TTC549 (cell line): ENCODE data around the gene NHERF2.

Experiments
- FAIRE-seq: peaks from 2 replicates; lab custom pipeline; 2012; peaks lifted over from hg19 to GRCh38; lab: Jason Lieb, UNC

The NHERF2 gene

DNA sequence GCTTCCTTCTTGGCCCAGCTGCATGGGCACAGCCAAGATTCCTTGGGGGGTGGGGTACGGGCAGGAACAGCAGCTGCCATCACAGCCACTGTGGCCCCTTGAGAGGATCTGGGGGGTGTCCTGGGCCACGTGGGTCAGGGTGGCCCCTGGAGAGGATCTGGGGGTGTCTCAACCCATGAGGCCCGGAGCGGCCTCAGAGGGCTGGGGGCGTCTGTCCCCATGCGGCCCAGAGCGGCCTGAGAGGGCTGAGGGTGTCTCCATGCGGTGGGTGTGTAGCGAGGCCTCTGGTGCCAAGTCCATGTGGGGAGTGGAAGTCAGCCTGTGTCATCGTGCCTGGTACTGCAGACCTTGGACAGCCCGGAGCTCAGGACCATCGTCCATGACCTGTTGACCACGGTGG lies 34.8 kb downstream of the NHERF2 start:
- FAIRE-seq = no peak

DNA sequence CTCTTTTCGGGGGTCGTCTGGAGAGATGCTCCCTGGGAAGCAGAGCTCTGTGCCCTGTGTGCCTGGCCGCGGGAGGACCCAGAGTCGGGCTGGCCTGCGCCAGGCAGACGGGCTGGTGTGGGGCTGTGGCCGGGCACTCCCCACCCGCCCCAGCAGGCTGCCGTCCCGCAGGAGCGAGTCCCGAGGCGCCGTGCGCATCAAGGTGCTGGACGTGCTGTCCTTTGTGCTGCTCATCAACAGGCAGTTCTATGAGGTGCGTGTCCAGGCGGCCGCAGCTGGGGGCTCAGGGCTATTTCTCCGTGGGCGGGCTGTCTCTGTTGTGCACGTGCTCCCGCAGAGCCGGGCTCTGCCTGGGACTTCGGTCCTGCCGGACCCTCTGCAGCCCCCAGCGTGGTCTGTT lies 36.1 kb downstream of the NHERF2 start:
- no peak for FAIRE-seq

DNA sequence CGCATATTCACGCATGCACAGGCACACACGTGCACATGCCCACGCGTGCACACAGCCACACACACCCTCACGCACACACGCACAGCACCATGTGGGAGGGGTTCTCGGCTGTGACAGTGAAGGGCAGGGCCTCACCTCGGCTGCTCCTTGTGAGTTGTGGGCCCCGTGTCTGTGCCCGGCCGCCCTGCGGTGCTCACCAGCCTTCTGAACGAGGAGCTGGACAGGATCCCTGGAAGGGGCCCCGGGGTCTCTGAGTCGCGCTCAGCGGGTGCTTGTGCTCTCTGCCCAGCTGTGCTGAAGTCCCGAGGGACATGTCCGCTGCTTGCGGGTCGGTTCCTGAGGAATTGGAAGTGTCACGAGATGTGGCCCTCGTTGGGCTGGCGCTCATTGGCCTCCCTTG lies 37.2 kb downstream of the NHERF2 start:
- FAIRE-seq = no peak

DNA sequence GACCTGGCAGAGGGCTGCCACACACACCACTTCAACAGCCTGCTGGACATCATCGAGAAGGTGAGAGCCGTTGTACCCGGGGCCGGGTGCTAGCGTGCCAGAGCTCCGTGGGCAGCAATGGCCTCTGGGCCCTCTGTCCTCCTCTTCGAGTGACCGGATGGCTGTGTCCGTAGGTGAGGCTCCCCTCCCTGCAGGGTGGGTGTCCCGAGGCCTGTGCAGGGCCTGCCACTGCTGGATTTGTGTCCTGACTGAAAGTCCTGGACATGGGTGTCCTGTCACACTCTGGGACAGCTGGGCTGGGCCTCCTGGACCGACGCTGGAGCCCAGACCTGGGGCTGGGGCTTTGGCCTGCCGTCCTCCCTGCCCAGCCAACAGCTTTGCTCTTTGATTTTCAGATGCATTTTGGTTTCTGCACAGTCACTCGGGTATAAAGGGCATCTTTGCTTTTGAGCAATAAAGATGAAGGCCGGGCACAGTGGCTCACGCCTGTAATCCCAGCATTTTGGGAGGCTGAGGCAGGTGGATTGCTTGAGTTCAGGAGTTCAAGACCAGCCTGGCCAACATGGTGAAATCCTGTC lies 37.8 kb downstream of the NHERF2 start:
- FAIRE-seq = no peak

DNA sequence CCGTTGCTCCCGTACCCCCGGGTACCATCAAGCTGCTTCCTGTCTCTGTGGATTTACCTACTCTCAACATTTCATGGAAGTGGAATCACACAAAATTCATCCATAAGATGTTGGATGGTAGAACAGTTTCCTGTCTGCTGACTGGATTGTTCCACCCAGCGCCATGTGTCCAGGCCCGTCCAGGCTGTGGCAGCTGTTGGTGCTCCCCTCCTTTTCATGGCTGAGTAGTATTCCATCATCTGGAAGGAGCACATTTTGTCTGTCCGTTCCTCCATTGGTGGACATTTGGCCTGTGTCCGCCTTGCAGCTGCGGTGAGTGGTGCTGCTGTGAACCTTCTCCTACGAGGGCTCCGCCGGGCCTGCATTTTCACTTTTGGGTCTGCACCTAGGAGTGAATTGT lies 39.4 kb downstream of the NHERF2 start:
- no peak for FAIRE-seq

DNA sequence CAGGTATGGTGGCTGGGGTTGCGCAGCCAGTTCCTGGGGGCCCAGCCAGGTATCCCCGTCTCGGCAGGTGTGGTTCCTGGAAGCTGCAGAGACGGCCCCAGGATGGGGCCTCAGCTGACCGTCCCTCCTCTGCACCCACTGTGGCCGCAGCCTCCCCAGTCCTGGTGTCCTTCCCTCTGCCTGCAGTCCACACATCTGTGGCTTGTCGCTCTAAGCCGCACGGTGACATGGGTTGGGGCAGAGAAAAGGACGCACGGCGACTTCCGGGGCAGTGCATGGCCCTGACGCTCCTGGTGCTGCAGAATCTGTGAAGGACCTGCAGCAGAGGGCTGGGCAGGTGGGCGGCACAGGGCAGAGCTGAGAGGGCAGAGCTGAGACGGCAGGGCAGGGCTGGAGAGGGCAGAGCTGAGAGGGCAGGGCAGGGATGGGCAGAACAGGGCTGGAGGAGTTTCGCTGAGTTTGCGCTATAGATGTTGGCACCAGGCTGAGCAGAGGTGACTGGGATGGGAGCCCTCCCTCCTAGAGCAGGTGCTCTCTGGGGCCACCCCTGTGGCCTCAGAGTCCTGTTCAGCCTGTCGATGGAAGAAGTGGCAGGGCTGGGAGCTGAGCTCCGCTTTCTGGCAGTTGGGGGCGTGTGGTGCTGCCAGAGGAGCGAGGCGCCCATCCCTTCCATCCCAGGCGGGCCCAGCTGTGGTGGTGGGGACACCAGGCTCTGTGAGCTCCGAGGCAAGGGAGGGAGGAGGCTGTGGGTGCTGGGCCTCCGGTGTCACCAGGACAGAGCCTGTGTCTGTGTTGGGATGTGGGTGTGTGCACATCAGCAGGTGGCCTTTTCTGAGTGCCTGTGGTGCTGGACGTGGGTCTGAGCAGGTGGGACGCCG lies 44.1 kb downstream of the NHERF2 start:
- FAIRE-seq = no peak

DNA sequence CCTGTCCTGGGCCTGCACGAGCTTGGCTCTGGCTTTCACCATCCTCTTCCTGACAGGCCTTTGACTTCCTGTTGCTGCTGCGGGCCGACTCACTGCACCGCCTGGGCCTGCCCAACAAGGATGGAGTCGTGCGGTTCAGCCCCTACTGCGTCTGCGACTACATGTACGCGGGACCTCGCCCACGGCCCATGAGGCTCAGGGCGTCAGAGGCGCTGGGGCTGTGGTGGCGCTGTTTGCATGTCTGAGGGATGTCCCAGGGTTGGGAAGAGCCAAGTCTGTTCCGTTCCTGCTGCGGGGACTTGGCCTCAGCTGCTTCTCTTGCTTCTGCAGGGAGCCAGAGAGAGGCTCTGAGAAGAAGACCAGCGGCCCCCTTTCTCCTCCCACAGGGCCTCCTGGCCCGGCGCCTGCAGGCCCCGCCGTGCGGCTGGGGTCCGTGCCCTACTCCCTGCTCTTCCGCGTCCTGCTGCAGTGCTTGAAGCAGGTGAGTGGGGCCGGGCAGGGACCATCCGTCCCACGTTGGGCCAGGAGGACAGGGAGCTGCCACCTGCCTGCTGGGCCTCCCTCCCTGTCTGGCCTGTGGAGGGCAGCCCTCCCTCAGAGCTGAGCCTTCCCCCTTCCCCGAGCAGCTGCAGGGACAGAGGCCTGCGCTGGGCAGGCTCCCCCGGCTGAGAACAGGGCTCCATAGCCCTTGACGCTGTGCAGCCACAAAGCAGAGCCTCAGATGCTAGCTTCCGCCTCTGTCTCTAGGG lies 44.9 kb downstream of the NHERF2 start:
- FAIRE-seq = no peak

DNA sequence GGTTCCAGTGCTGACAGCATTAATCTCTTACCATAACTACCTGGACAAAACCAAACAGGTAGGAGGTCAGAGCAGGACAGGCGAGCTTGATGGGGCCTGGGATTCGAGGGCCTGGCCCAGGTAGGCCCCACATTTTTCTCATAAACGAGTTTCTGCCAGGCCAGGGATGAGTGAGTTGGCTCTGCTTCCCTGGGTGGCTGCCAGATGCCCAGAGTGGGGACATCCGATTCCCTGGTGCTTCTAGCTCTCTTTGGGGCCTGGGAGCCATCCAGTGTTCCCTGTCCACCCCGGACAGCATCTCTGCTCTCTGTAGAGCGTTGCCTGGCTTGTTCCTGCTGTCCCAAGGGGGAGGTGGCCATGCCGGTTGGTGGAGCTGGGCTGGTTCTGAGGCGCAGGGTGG lies 46.2 kb downstream of the NHERF2 start:
- no peak for FAIRE-seq

DNA sequence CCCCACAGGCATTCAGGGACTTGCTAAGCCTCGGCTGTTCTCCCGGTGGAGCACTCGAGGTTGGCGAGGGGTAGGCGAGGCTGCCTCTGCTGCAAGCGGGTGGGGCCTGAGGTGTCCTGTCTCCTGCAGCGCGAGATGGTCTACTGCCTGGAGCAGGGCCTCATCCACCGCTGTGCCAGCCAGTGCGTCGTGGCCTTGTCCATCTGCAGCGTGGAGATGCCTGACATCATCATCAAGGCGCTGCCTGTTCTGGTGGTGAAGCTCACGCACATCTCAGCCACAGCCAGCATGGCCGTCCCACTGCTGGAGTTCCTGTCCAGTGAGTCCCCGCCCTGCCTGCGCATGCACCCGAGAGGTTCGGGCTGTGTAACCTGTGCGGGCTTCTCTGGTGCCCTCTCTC lies 47.4 kb downstream of the NHERF2 start:
- no peak for FAIRE-seq

DNA sequence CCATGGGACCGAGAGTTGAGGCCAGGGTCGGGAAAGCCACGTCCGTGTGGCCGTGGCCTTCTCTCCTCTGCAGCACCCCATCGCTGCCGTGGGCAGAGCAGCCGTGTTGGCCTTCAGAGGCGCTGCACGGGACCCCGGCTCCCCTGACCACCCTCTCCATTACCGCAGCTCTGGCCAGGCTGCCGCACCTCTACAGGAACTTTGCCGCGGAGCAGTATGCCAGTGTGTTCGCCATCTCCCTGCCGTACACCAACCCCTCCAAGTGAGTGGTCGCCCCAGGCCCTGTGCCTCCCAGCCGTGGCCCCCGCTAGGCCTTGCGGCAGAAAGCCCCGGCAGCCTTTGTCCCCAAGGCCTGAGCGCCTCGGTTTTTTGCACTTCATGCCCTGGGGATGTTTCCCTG lies 48.9 kb downstream of the NHERF2 start:
- no peak for FAIRE-seq

DNA sequence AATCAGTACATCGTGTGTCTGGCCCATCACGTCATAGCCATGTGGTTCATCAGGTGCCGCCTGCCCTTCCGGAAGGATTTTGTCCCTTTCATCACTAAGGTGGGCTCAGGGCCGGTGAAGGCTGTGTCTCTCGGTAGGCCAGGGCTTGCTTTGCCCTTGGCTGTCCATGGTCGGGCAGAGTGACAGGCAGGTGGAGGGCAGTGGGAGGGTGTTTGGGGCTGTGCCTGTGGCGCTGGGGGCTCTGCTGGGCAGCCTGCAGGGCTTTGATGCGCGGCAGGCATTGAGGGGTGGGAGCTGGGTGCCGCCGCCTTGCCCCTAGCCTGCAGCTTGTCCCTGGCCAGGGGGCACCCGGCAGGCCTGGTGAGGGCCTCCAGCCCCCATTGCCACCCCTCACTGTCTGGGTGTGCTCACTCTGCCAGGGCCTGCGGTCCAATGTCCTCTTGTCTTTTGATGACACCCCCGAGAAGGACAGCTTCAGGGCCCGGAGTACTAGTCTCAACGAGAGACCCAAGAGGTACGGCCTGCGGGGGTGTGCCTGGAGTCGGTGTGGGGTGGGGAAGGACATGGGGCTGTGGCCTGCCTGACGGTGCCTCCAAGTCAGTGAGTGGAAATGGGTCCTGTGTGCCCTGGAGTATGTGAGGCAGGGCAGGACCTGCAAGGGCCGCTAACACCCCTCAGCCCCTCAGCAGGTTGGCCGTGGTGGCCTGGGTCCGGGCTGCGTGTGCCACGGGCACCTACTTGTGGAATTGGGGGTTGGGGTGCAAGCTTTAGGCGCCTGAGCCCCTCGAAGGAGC lies 49.6 kb downstream of the NHERF2 start:
- no peak for FAIRE-seq

DNA sequence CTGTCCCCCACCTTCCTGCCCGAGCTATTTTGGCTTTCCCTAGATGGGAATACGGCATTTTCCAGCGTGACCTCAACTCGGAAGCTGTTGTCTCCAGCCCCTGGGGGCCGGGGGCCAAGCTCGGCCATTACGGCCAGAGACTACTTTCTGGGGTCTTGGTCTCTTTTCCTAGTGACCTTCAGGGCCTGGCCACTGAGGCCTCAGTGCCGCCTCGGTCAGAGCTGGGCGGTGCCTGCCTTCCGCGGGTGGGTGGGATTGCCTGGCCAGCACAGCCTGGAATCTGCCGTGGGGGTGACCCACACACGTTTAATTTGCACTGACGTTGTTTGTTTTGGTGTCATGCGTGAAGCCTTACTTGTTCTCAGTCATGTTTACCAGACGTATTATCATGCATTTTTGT lies 50.3 kb downstream of the NHERF2 start:
- no peak for FAIRE-seq

DNA sequence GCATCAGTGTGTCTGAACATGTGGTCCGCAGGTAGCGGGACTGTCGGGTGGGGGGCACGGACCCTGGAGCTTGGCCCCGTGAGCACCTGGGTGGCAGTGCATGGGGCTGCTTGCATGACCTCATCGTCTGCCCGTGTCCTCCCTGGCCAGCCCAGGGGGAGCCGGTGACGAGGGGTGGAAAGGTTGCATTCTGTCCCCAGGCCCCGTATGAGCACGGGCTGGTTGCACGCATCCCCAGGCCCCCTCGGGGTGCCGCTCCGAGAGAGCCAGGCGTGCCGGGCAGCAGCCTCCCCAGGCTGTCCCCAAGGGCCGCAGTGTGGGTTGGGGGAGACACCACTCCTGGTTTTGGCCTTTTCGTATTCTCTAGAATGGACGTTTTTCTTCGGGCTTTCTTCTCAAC lies 51.0 kb downstream of the NHERF2 start:
- FAIRE-seq = no peak

DNA sequence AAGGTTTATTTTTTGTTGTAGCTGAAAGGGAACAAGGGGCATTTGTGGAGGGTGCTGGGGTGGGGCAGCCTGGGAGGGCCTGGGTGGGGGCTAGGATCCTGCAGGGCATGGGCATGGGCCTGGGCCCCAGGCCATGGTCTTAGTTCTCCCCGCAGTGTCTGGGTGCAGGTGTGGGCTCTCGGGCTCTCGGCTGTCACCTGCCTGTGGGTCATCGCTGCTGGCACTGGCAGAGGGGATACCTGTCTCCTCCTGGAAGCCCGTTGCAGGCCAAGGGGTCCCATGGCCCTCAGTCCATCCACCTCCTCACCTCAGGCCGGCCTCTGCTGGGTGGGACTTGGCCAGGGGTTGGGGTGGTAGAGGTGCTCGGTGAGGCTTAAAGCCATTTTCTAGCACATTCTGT lies 51.4 kb downstream of the NHERF2 start:
- no peak for FAIRE-seq

DNA sequence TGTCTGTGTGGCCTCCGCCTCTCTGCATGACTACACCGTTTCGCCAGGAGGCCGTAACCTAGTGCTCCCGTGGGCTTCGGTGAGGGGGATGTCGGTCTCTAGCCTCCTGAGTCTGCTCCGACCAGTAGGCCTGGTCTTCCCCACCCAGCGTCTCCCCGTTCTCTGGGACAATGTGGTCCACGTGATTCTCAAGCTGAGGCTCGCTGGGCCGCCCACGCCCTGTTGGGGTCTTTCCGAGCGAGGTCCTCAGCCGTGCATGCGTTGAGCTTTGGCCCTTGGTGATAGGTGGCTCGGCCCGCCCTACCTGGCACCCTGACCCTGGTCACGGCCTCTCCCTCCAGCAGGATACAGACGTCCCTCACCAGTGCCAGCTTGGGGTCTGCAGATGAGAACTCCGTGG lies 52.0 kb downstream of the NHERF2 start:
- no peak for FAIRE-seq

DNA sequence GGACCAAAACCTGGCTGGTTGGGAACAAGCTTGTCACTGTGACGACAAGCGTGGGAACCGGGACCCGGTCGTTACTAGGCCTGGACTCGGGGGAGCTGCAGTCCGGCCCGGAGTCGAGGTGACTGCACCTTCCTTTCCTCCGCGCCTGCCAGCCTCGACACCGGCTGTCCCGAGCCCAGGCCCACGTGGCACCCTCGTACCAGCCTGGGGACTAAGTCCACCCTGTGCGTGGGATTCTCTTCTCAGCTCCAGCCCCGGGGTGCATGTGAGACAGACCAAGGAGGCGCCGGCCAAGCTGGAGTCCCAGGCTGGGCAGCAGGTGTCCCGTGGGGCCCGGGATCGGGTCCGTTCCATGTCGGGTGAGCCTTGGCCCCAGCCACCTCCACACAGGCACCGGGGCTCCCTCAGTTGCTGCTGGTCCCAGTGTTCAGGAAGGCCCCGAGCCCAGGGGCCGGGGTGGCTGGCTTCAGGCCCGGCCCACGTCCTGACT lies 52.7 kb downstream of the NHERF2 start:
- FAIRE-seq = no peak

DNA sequence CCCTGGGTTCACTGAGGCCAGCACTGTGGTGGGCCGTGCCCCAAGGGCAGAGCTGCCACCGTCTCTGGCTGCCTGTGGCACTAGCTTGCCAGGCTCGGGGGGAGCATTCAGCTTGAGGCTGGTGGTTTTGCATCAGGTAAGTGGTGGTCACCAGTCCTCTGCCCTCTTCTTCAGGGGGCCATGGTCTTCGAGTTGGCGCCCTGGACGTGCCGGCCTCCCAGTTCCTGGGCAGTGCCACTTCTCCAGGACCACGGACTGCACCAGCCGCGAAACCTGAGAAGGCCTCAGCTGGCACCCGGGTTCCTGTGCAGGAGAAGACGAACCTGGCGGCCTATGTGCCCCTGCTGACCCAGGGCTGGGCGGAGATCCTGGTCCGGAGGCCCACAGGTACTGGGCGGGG lies 53.3 kb downstream of the NHERF2 start:
- FAIRE-seq = no peak

DNA sequence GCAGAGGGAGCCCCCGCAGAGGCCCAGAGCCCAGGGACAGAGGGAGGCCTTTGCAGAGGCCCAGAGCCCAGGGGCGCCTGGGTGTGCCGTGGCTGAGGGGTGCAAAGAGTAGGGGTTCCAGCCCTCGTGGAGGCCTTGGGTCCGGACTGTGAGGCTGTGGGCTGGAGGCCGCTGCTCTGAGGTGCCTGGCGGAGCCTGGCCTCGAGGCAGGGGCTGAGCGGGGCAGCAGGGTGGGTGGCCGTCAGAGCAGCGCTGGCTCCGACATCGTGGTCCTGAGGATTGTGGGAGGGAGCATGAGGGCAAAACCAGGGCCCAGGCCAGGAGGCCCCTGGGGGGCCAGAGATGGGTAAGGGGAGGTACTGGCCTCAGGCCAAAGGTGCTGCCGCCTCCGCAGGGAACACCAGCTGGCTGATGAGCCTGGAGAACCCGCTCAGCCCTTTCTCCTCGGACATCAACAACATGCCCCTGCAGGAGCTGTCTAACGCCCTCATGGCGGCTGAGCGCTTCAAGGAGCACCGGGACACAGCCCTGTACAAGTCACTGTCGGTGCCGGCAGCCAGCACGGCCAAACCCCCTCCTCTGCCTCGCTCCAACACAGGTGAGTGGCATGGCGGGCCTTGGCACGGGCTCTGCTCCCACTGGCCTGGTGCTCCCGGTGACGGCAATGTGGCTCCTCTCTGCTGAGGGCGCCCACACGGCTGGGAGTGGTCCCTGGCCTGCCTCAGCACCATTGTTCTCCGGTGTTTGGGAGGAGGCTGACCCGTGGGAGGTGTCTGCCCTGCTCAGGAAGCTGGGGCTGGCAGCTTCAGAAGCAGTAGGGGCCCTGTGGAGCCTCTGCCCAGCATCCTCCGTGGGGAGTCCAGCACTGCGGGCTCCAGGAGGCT lies 54.7 kb downstream of the NHERF2 start:
- no peak for FAIRE-seq

DNA sequence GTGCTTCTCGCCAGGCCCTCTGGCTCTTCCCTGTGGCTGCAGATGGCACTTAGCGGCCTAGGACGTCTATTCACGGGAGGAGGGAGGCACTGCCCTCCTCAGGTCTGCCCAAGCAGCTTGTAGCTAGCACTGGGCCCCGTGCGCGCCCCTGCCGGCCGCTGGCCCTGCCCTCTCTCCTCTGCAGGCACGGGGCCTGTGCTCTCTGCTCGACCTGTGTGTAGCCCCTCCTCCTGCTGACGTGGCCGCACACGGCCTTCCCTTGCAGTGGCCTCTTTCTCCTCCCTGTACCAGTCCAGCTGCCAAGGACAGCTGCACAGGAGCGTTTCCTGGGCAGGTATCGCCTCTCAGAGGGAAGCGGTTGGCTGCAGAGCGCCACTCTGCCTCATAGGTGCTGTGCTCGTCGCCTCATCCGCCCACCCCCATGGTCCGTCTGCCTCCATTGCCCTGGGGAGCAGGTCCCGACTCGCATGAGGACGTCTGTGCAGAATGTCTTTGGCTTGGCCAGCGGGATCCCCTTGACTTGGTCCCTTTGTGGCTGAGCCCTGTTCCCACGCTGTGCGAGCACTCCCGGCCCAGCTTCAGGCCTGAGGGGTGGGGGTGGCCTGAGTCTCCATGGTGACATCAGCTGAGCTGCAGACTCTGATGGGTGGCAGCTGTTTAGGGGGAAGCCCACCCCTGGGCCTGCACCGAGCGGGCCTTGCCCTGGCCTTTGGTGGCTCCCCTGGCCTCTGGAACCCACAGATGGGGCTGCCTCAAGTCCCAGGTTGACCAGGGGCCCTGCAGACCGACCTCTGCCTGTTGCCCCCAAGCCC lies 55.7 kb downstream of the NHERF2 start:
- FAIRE-seq = no peak

DNA sequence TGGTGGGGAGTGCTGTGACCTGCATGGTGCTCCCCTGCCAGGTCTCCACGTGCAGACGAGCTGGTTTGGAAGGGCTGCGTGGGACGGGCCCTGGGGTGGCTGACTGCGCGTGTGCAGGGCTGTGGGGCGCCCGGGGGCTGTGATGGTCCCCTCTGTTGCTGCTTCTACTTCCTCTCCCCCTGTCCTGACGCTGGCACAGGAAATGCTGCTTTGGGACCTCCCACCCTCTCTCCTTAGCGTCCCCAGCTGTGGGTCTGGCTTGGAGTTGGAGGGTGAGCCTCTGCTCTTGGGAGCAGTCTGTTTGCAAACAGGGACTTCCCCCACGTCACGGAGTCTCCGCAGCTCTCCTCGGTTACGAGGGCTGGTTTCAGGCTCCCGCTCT lies 56.3 kb downstream of the NHERF2 start:
- no peak for FAIRE-seq

DNA sequence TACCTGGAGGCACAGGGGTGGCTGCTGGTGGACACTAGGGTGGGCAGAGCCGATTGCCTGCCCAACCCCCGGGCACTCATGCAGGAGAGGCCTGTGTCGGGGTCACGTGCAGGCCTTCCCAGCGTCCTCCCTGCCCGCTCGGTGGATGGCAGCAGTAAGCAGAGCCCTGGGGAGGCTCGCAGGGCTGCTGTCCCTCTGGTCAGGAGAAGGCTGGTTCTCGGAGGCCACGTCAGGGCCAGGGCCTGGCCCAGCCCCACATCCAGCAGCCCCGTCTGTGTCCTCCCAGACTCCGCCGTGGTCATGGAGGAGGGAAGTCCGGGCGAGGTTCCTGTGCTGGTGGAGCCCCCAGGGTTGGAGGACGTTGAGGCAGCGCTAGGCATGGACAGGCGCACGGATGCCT lies 56.7 kb downstream of the NHERF2 start:
- no peak for FAIRE-seq
